ENCODE results near the gene PML.
A peak's percentile ranks its signal among the peaks of the same experiment; 100 is the strongest.

Gene PML

DNA sequence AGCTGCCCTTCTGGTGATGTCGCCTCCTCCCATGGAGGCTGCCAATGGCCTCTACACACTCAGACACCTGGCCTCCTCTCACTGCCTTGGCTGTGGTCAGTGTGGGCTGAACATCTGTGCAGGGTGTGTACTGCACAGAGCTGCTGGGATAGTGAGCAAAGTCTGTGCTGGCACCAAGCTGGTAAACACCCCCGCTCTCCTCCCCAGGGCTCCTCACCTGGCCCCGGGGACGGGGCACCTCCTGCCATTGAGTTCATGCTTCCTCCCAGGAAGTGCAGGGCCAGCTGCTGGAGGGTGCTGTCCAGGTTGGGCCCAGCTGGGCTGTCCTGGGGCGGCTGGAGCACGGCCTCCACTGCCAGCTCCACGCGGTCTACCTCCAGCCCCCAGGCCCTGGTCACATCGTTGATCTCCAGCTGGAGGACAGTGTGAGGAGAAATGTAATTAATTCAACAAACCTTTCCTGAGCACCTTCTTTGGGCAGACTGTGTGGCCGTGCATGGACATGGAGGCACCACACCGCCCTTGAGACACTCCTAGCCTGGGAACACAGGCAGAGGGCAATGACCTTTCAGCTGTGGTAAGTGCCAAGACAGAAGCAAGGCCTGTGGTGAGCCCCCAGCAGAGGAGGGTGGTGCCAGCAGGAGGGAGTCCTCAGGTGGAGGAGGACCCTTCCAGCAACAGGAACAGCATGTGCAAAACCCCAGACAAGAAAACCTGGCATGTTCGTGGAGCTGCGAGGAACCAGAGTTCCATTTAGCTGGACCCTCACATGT is 9.2 kb upstream of the PML start:
- no peak for DNase-seq

DNA sequence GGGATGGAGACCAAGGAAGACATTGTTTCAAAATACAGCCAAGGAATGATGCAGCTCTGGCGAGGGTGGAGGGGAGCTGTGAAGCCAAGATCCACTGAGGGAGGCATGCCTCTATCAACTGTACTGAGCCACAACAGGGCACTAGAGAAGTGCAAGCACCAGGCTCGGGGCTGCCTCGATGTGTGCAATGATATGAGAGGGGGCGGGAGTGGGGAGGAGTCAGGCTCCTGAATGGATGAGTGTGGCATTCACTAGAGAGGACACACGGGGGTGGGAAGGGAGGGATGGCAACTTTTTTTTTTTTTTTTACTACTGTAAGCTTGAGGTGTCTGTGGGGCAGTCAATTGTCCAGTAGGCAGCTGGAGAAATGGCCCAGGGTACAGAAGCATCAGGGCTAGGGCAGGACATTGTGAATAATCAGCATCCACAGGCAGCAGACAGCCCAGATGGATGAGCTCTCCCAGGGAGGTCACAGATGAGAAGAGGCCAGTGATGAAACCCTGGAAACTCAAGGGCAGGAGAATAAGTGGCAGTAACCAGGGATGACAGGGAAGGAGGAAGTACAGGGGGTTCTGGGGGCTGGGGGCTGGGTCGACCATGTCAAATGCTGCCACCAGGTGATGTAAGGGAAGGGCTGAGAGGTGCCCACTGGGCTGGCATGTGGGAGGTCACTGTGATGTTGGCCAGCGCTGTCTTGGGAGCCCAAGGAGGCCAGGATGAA is 8.3 kb upstream of the PML start:
- no peak for DNase-seq

- DNase-seq: no peak
Observed at GRCh38 chr15:73986776-73987056, 7.8 kb upstream of the PML start.

- no peak for DNase-seq
Observed at GRCh38 chr15:73987250-73987649, 7.3 kb upstream of the PML start.

DNA sequence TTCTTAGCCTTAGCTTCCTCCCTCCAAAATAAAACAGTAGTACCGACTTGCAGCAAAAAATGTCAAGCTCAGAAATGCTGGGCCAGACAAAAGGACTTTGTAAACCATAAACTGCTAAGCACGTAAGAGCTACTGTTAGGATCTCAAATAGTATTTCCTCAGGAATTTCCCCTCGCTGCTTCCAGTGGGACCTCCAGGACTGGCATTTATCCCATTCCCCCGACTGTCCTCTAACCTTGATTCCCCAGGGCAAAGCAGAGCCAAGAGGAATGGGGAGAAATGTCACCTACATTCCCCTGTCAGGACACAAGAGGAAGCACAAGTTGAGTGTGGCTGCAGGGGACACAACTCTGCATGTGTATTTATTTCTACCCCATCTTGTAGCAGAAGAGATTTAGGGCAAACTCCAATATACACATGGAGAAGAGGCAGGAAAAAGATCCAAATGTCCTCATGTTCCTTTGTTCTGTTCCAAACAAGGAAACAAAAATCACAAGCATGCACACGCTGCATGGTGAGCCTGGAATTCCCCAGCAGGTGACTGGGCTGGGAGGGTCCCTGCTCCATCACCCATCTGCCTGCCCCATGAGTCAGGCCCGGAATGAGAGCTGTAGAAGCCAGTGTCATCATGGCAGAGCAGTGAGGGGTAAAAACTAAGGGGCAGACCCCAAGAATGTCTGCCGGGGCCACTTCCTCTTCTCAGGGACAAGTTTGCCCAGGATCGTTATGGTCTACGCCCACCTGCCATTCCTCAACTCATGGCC is 6.7 kb upstream of the PML start:
- DNase-seq: no peak

DNA sequence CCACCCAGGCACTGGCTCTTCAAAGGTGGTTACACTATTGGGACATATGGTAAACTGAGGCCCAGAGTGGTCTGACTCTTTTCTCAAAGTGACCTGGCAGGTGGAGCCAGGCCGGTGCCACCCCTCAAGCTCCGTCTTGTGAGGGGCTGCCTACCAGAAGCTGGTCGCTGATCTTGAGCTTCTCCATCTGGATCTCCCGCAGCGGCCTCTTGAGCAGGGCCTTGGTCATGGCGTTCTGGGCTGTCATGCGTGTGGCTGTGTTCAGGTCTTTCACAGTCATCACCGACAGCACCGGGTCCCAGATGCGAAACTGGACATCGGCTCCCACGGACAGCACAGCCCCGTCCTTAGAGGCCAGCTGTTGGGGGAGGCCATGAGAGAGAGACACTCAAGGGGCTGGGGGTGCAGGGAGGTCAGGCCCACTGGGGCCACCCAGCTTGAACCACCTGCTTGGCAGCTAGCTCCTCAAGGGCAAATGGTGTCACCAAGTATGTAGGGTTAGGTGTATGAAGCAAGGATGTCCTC is 6.0 kb upstream of the PML start:
- DNase-seq: no peak

DNA sequence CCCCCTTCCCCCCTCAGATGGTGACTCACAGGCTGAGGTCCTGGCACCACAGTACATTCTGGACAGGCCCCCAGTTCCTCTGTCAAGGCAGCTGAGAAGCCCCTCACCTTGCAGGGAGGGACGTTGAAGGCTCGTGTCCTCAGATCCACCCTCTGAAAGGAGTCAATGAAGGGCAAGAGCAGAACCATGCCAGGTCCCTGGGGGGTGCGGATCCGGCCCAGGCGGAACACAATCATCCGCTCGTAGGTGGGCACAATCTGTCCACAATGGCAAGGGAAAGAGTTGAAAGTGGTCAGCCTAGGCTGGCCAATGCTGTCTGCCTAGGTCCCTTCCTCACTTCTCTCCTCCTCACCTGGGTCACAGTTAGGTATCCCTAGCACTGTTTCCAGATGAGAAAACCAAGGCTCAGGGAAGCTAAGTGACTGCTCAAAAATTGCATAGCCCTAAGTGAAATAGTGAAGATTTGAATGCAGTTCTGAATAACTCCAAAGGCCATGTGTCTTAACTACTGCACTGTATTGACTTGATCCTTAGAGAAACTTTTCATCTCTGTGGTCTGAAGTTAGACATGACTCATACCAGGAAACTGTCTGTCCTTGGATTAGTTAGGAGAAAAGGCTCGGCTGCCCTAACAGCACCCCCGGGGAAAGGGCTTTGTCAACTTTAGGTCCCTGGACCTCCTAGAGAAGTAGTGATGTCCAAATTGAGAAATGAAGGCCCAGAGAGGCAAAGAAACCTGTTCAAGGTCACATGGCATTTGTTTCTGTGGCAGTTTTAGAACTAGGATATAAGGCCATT is 5.3 kb upstream of the PML start:
- no peak for DNase-seq

GRCh38 chr15:73990250-73991005 is 4.1 kb upstream of the PML start:
- no peak for DNase-seq

- DNase-seq: no peak
Observed at GRCh38 chr15:73991260-73991659, 3.3 kb upstream of the PML start.

GRCh38 chr15:73991726-73992593 is 2.6 kb upstream of the PML start, which contains the start of gene STOML1:
TSS of gene STOML1 (minus strand) at chr15:73992295. CDS start at chr15:73992223, 72 bp downstream.
- peak; percentile 36 for DNase-seq

DNA sequence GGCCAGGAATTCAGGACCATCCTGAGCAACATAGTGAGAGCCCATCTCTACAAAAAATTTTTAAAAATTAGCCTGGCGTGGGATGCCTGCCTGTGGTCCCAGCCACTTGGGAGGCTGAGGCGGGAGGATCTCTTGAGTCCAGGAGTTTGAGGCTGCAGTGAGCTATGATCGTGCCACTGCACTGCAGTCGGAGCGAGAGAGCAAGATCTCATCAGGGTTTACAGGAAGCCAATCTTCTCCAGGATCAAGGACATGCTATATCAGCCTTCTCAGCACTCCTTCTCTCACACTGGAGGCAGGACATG is 2.0 kb upstream of the PML start:
- DNase-seq: no peak

DNA sequence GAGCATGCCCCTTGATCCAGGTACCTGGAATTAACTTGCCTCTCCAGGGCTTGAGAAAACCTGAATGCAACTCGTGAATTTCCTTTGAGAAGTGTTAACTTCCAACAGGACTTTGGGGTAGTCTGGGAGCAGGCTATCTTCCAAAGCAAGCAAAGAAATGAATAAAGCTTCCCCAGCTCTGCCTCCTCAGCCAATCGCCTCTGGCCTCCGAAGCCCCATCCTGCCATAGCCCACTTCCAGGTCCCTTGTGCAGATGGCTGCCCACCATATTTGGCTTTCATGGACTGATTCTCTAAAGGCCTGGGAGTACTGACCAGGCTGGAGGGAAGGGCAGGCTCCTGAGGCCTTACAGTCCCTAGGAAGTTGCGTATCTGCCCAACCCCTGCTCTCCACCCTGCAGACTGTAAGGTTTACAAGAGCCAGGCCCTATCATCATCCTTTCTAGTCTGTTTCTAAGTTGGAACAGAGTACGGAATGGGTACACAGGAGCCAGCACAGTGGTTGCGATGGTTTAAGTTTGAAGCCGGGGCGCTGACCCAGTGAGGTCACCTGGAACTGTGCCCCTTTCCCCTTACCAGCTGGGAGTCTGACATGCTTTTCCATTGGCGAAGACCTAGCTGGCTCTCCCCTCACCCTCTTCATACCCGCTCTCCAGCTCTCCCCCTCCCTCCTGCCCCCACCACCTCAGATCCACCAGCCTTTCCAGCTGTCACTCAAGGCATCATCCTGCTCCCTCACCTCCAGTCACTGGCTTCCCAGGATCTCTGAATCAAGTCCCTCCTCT is 1.1 kb upstream of the PML start:
- no peak for DNase-seq

- DNase-seq: no peak
Observed at GRCh38 chr15:73994912-73995622, 551 bp downstream of the PML start.

- no peak for DNase-seq
Observed at GRCh38 chr15:73996267-73996666, 1.8 kb downstream of the PML start.

DNA sequence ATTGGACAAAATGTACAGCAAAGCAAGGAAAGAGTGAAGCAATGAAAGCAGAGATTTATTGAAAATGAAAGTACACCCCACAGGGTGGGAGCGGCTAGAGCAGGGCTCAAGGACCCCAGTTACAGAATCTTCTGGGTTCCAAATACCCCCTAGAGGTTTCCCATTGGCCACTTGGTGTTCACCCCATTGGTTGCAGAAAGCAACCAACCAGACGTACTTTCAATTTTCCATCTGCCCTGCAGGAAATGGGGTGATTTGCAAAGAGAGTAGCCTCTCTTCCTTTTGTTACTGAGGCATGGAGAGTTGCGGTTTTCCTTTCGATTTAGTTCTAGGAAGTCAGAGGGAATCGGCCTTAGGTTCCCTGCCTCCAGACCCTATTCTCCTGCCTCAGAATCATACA is 2.4 kb downstream of the PML start:
- no peak for DNase-seq

DNA sequence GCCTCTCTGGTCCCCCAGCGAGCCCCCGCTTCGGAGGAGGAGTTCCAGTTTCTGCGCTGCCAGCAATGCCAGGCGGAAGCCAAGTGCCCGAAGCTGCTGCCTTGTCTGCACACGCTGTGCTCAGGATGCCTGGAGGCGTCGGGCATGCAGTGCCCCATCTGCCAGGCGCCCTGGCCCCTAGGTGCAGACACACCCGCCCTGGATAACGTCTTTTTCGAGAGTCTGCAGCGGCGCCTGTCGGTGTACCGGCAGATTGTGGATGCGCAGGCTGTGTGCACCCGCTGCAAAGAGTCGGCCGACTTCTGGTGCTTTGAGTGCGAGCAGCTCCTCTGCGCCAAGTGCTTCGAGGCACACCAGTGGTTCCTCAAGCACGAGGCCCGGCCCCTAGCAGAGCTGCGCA is 3.5 kb downstream of the PML start:
- DNase-seq: no peak

GRCh38 chr15:74006774-74007639 is 12.5 kb downstream of the PML start:
- DNase-seq: no peak

- no peak for DNase-seq
Observed at GRCh38 chr15:74007820-74008371, 13.4 kb downstream of the PML start.
